ENCODE data around the gene NFE2L3.

- TF ChIP-seq CTCF (IDR thresholded peaks at IDR 0.05; ENCODE audit: poor library complexity) (no peak), EZH2 (IDR thresholded peaks at IDR 0.05; ENCODE audit: borderline replicate concordance) (no peak), EZH2phosphoT487 (IDR thresholded peaks at IDR 0.05; ENCODE audit: low read depth, severe bottlenecking, unreplicated experiment) (no peak)
Measured at GRCh38 chr7:26188957-26189541, 37.1 kb downstream of the NFE2L3 start.

All from hepatocyte (in vitro differentiated cells).